K562 (cell line): Measurements from ENCODE around the gene HSF5. TPM values are rescaled to one million over a fixed set of nuclear protein-coding genes. Genes with fewer than 3 reads are reported as not detected.

ENCODE experiments used
- BMI1 ChIP-seq: fragments of 150-350 bp; IDR thresholded peaks from 2 replicates; pipeline ENCODE4 v1.6.1; 2014; ENCODE audit warnings: low read length
- BRF1 ChIP-seq: IDR thresholded peaks from 3 replicates; pipeline ENCODE4 v1.6.1; 2011; ENCODE audit warnings: borderline replicate concordance, mild to moderate bottlenecking; ENCODE audit not compliant: insufficient read length; ENCODE audit errors: extremely low read depth
- CTBP1 ChIP-seq: fragments of 450-650 bp; IDR thresholded peaks from 2 replicates; pipeline ENCODE4 v1.6.1; 2016; ENCODE audit warnings: borderline replicate concordance
- EP400 ChIP-seq: fragments of 450-650 bp; IDR thresholded peaks from 2 replicates; pipeline ENCODE4 v1.6.1; 2017; ENCODE audit warnings: antibody characterized with exemption, mild to moderate bottlenecking, moderate library complexity
- FOXK1 ChIP-seq: sonication (generic); formaldehyde crosslinking; IDR thresholded peaks from 2 replicates; pipeline ENCODE4 v1.8.0; 2022; ENCODE audit warnings: missing genetic modification reagents, mild to moderate bottlenecking, borderline replicate concordance
- GTF2E2 ChIP-seq: fragments of 200-800 bp; sonication (Bioruptor generic); IDR thresholded peaks from 2 replicates; pipeline ENCODE4 v1.6.1; 2016; ENCODE audit warnings: missing genetic modification characterization, missing compliant biosample characterization
- HDAC3 ChIP-seq: fragments of 450-650 bp; IDR thresholded peaks from 2 replicates; pipeline ENCODE4 v1.6.1; 2018; ENCODE audit warnings: borderline replicate concordance, mild to moderate bottlenecking, moderate library complexity; ENCODE audit not compliant: partially characterized antibody
- IFI16 ChIP-seq: fragments of 250-450 bp; sonication (Bioruptor Pico); IDR thresholded peaks from 2 replicates; pipeline ENCODE4 v2.1.2; 2022; ENCODE audit warnings: mild to moderate bottlenecking, inconsistent platforms
- NCOR1 ChIP-seq: fragments of 450-650 bp; IDR thresholded peaks from 2 replicates; pipeline ENCODE4 v1.6.1; 2016; ENCODE audit warnings: mild to moderate bottlenecking, moderate library complexity
- POU5F1 ChIP-seq: fragments of 150-350 bp; IDR thresholded peaks from 2 replicates; pipeline ENCODE4 v1.6.1; 2014; ENCODE audit warnings: borderline replicate concordance, low read length, low read depth, mild to moderate bottlenecking; ENCODE audit not compliant: partially characterized antibody
- PRPF4 ChIP-seq: fragments of 200-400 bp; formaldehyde crosslinking; IDR thresholded peaks from one replicate; pipeline ENCODE4 v1.6.1; 2017; ENCODE audit warnings: low read length, low read depth, mild to moderate bottlenecking; ENCODE audit not compliant: insufficient read depth, poor library complexity, severe bottlenecking
- RB1 ChIP-seq: fragments of 450-650 bp; IDR thresholded peaks from 2 replicates; pipeline ENCODE4 v1.6.1; 2017; ENCODE audit warnings: low read depth, mild to moderate bottlenecking
- SMAD2 ChIP-seq: fragments of 150-350 bp; IDR thresholded peaks from 2 replicates; pipeline ENCODE4 v1.6.1; 2014; ENCODE audit warnings: low read depth, mild to moderate bottlenecking, low read length
- SMAD4 ChIP-seq: fragments of 250-450 bp; sonication (Bioruptor Pico); conservative IDR thresholded peaks from 2 replicates; pipeline ENCODE4 v1.8.0; 2021; ENCODE audit warnings: inconsistent platforms, mild to moderate bottlenecking, moderate library complexity
- SREBF2 ChIP-seq: sonication (generic); formaldehyde crosslinking; IDR thresholded peaks from 2 replicates; pipeline ENCODE4 v1.4.0; 2020; ENCODE audit warnings: mild to moderate bottlenecking, missing genetic modification reagents
- TAF7 ChIP-seq: fragments of 450-650 bp; IDR thresholded peaks from 2 replicates; pipeline ENCODE4 v1.6.1; 2016; ENCODE audit warnings: missing genetic modification characterization, missing compliant biosample characterization
- ZBTB8A ChIP-seq: fragments of 450-650 bp; IDR thresholded peaks from 2 replicates; pipeline ENCODE4 v1.6.1; 2018; ENCODE audit warnings: mild to moderate bottlenecking, moderate library complexity; ENCODE audit not compliant: partially characterized antibody
- ZNF12 ChIP-seq: sonication (generic); formaldehyde crosslinking; IDR thresholded peaks from 2 replicates; pipeline ENCODE4 v1.4.0; 2020; ENCODE audit warnings: mild to moderate bottlenecking, missing genetic modification reagents
- ZNF24 ChIP-seq: fragments of 450-650 bp; IDR thresholded peaks from 2 replicates; pipeline ENCODE4 v1.6.1; 2016
- ZNF316 ChIP-seq: fragments of 450-650 bp; IDR thresholded peaks from 2 replicates; pipeline ENCODE4 v1.6.1; 2016
- ZNF77 ChIP-seq: fragments of 250-450 bp; sonication (Bioruptor Pico); IDR thresholded peaks from 2 replicates; pipeline ENCODE4 v1.5.0; 2020
- polyA plus RNA-seq, 8 experiments: library from polyadenylated mRNA; depleted of rRNA in 4 of 8; stranded (reverse) in 5 of 8; unstranded in 3 of 8; fragments of >200 nt; fragmentation: Nextera tagmentation in 2 of 8; fragmentation: Illumina TruSeq in 1 of 8; extraction: Ambion mirVana in 2 of 8; extraction: Trizol in 1 of 8; gene quantifications; 2 replicates each; pipeline versions ENCODE4 v1.2.1 to v1.2.3, GENCODE V29; 2011 to 2014; ENCODE audit warnings: inconsistent platforms in 1 of 8, missing spikeins in 1 of 8
- total RNA-seq, 7 experiments: library from RNA; depleted of rRNA in 6 of 7; stranded (reverse); fragments of >200 nt in 6 of 7; fragmentation: Illumina TruSeq in 2 of 7; extraction: Trizol in 2 of 7; gene quantifications; 2 replicates each; pipeline versions ENCODE4 v1.2.1 to v1.2.3, GENCODE V29; 2011 to 2021; ENCODE audit warnings: low replicate concordance in 1 of 7
- TF ChIP-seq, protein P1 (sequence below): fragments of 450-650 bp; IDR thresholded peaks from 2 replicates; pipeline ENCODE4 v1.7.0; 2016; ENCODE audit warnings: borderline replicate concordance
- TF ChIP-seq, protein P2 (sequence below): sonication (generic); formaldehyde crosslinking; IDR thresholded peaks from 2 replicates; pipeline ENCODE4 v1.8.0; 2022; ENCODE audit warnings: mild to moderate bottlenecking, missing genetic modification reagents, borderline replicate concordance
- TF ChIP-seq, protein P3 (sequence below): fragments of 450-650 bp; IDR thresholded peaks from 2 replicates; pipeline ENCODE4 v1.6.1; 2016; ENCODE audit warnings: mild to moderate bottlenecking

Gene HSF5
- total and polyA plus RNA-seq, 9 of the 15 experiments (the other 6 are each of a cell fraction or from before 2014, with no cell fraction given) = 0.04 TPM; not detected in 8

DNA sequence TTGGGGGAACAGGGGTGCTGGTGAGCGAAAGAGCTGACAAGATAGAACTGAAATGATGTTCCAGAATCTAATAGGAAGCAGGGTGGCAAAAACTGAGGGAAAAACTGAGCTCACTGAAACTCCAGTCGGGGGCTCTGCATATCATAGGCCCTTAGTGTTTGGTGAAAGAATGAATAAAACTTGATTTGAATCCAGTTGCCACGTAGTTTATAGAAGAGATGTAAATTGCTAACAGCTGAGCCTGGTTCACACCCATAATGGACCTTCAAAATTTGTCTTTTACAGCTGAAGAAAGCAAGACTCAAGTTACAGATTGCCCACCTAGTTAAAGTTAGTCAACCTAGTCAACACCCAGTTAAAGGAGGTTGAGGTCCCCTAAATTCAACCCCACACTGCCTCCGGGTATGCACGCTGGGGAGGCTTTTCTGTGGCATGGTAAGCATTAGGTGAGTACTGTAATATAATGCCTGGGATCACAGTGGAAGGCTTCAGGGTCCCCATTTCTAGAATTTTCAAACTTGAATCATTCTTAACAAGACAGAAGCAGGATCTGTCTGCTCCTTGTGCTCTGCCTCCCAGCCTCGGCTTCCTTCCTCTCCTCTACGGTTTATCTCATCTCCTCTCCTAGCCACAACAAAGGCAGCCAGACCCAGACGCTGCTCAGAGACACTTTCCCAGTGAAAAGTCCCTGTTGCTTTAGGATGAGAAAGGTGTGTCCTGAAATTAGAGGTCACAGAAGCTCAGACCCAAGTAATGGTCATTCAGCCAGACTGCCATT, 109.3 kb downstream of the HSF5 start (continued):
- no peak for TF ChIP-seq PRPF4
- no peak for TF ChIP-seq ZNF24
- no peak for TF ChIP-seq BMI1
- peak; percentile 66; the same call in 1 of the 2 replicates for TF ChIP-seq CTBP1
- TF ChIP-seq SREBF2 = no peak
- peak; percentile 39 for TF ChIP-seq HDAC3
- 0 out of 2 replicates have a peak, but pooled peaks have one; percentile 55 for TF ChIP-seq NCOR1
- TF ChIP-seq ZNF316 = 0 out of 2 replicates have a peak, but pooled peaks have one; percentile 4
- TF ChIP-seq, protein P1, sequence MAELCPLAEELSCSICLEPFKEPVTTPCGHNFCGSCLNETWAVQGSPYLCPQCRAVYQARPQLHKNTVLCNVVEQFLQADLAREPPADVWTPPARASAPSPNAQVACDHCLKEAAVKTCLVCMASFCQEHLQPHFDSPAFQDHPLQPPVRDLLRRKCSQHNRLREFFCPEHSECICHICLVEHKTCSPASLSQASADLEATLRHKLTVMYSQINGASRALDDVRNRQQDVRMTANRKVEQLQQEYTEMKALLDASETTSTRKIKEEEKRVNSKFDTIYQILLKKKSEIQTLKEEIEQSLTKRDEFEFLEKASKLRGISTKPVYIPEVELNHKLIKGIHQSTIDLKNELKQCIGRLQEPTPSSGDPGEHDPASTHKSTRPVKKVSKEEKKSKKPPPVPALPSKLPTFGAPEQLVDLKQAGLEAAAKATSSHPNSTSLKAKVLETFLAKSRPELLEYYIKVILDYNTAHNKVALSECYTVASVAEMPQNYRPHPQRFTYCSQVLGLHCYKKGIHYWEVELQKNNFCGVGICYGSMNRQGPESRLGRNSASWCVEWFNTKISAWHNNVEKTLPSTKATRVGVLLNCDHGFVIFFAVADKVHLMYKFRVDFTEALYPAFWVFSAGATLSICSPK = no peak
- no peak for TF ChIP-seq ZNF77 (CRISPR knock-in tag)
- no peak for TF ChIP-seq BRF1
- TF ChIP-seq FOXK1 = no peak
- TF ChIP-seq RB1 = no peak
- peak; percentile 99 for TF ChIP-seq SMAD4 (CRISPR knock-in tag)
- TF ChIP-seq EP400 = 0 out of 2 replicates have a peak, but pooled peaks have one; percentile 33
- TF ChIP-seq, protein P2, sequence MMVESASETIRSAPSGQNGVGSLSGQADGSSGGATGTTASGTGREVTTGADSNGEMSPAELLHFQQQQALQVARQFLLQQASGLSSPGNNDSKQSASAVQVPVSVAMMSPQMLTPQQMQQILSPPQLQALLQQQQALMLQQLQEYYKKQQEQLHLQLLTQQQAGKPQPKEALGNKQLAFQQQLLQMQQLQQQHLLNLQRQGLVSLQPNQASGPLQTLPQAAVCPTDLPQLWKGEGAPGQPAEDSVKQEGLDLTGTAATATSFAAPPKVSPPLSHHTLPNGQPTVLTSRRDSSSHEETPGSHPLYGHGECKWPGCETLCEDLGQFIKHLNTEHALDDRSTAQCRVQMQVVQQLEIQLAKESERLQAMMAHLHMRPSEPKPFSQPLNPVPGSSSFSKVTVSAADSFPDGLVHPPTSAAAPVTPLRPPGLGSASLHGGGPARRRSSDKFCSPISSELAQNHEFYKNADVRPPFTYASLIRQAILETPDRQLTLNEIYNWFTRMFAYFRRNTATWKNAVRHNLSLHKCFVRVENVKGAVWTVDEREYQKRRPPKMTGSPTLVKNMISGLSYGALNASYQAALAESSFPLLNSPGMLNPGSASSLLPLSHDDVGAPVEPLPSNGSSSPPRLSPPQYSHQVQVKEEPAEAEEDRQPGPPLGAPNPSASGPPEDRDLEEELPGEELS (CRISPR knock-in tag) = no peak
- no peak for TF ChIP-seq GTF2E2 (tag)
- TF ChIP-seq POU5F1 = no peak
- no peak for TF ChIP-seq SMAD2
- no peak for TF ChIP-seq ZBTB8A
- no peak for TF ChIP-seq ZNF12 (CRISPR knock-in tag)
- no peak for TF ChIP-seq TAF7 (tag)
- TF ChIP-seq, protein P3, sequence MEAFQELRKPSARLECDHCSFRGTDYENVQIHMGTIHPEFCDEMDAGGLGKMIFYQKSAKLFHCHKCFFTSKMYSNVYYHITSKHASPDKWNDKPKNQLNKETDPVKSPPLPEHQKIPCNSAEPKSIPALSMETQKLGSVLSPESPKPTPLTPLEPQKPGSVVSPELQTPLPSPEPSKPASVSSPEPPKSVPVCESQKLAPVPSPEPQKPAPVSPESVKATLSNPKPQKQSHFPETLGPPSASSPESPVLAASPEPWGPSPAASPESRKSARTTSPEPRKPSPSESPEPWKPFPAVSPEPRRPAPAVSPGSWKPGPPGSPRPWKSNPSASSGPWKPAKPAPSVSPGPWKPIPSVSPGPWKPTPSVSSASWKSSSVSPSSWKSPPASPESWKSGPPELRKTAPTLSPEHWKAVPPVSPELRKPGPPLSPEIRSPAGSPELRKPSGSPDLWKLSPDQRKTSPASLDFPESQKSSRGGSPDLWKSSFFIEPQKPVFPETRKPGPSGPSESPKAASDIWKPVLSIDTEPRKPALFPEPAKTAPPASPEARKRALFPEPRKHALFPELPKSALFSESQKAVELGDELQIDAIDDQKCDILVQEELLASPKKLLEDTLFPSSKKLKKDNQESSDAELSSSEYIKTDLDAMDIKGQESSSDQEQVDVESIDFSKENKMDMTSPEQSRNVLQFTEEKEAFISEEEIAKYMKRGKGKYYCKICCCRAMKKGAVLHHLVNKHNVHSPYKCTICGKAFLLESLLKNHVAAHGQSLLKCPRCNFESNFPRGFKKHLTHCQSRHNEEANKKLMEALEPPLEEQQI = no peak
- no peak for TF ChIP-seq IFI16
